Choroid plexus epithelial cell (primary cell): Measurements from ENCODE around the gene HMGB2.

Experiments
- DNase-seq: peaks from one replicate; pipeline ENCODE4 v3.0.0-alpha.2; 2010; ENCODE audit warnings: low read depth
- H3K4me3 ChIP-seq: 2 replicates; pipeline ENCODE4 v1.5.1; 2011; ENCODE audit warnings: low read depth, mild to moderate bottlenecking, control low read depth, low read length, moderate library complexity
- CTCF ChIP-seq: conservative IDR thresholded peaks from 2 replicates; pipeline ENCODE4 v1.5.1; 2011; ENCODE audit warnings: low read depth, mild to moderate bottlenecking, control low read depth, inconsistent platforms, low read length, moderate library complexity

HMGB2 gene

DNA sequence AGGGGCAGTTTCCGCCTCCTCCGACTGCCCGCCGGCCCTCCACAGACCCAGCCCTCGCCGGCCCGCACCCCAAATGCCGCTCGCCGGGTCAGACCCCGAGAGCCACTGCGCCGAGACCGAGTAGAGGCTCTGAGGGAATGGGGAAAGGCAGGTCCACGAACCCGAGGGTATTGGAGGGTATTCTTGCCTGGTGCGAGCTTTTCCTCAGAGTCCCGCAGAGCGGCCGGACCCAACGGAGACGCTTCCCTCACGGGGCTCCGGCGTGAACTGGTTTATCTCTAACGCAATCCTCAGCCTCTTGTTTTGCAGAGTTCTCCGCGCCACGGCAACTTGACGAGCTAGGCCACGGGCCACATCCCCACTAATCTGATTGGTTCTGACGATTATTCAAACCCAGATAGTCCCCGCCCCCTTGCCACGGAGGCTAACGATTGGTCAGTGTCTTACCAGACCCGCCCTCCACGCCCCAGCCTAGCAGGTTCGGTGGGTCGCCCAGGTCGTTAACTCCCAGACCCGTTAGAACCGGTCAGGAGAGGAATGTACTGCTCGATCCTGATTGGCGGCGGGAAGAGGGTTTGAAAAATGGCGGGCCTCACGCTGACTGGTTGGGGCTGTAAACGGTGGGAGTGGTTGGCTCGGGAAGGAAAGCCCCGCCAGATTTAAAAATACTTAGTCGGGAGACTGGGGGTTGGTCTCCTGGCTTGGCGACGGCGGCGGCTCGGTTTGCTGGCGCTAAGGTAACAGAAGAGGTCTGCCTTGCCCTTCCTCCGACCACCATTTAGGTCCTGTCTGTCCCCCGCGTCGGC is at the start of gene HMGB2:
Gene HMGB2 (minus strand): TSS at position 274 of the 806 bp plus-strand sequence. CDS start 709 bp downstream, outside the sequence.
- peak within 1 kb of the TSS; percentile 97 for H3K4me3 ChIP-seq
- TF ChIP-seq CTCF, result no peak
- DNase-seq, result peak; percentile 100

GRCh38 chr4:173382349-173382748 is 48.2 kb upstream of the HMGB2 start:
- H3K4me3 ChIP-seq, result no peak overlapping the region
- no peak for TF ChIP-seq CTCF
- no peak for DNase-seq

GRCh38 chr4:173381610-173382009 is 47.5 kb upstream of the HMGB2 start:
- H3K4me3 ChIP-seq, result no peak overlapping the region
- no peak for TF ChIP-seq CTCF
- DNase-seq, result no peak

DNA sequence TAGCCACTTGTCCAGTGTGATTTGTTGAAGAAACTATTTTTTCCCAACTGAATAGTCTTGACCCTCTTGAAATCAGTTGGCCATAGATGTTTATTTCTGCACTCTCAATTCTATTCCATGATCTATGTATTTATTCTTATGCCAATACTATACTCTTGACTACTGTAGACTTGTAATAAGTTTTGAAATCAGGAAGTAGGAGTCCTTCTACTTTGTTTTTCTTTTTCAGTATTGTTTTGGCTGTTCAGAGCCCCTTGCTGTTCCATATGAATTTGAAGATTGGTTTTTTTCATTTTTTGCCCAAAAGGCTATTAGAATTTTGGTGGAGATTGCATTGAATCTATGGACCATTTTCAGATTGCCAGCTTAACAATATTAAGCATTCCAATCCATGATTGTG is 46.8 kb upstream of the HMGB2 start:
- no peak for DNase-seq
- no peak for TF ChIP-seq CTCF
- no peak overlapping the region for H3K4me3 ChIP-seq

DNA sequence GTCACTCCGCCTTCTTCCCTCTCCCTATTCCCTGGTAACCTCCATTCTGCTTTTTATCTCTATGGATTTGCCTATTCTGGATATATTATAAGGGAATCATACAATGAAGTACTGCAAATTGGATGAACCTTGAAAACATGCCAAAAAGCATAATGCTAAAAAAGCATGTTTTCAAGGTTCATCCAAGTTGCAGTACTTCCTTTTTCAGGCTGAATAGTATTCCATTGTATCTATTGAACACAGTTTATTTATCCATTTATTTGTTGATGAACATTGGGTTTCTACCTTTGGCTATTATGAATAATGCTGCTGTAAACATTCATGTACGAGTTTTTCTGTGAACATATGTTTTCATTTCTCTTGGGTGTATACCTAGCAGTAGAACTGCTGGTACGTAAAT is 45.8 kb upstream of the HMGB2 start:
- TF ChIP-seq CTCF, result no peak
- DNase-seq, result no peak
- no peak overlapping the region for H3K4me3 ChIP-seq

GRCh38 chr4:173374588-173374987 is 40.4 kb upstream of the HMGB2 start:
- no peak for TF ChIP-seq CTCF
- no peak for DNase-seq
- no peak overlapping the region for H3K4me3 ChIP-seq
